Left cardiac atrium (tissue), 4 donors: ENCODE data around the gene MAGI1. TPM values are rescaled to one million over a fixed set of nuclear protein-coding genes. Genes with fewer than 3 reads are reported as not detected.
"Not testable (repeated sequence)": the region's sequence is repeated elsewhere in the genome, so short reads cannot be mapped to it uniquely, and the experiment has no call there.

Experiments used
- ATAC-seq, 2 donors: fragments of 200-7000 bp; cut with Tn5 transposase; one replicate each; pipeline ENCODE4 v1.9.1; 2020; ENCODE audit warnings: mild to moderate bottlenecking in 2 of 2, moderate library complexity in 2 of 2
- DNase-seq: peaks from one replicate; pipeline ENCODE4 v3.0.0-alpha.2; 2020
- intact Hi-C, 2 donors: fragments of 100-400 bp; cut with DNase I; formaldehyde crosslinking; loops; one replicate each; pipeline versions ENCODE4 v1.14.1 to v1.15.1; 2022 to 2023
- total RNA-seq, 2 donors: library from RNA; stranded (reverse); fragmentation: NEBNext Ultra II Directional; extraction: Animal tissue kit (Norgen Biotek cat#: 25700); gene quantifications; one replicate each; pipeline ENCODE4 v1.2.1, GENCODE V29; 2021
- donor health status: DM: no; HTN: yes; CAD: no.
- donor health status: DM: no; HTN: yes; CAD: no; lungs with severe emphysema.
- donor health status: DM: yes; HTN: yes; CAD: no.
- donor health status: Dilated cardiomyopathy.

MAGI1 gene
- total RNA-seq, 2 donors from 2014 or later: 27.7 to 30.0 TPM

DNA sequence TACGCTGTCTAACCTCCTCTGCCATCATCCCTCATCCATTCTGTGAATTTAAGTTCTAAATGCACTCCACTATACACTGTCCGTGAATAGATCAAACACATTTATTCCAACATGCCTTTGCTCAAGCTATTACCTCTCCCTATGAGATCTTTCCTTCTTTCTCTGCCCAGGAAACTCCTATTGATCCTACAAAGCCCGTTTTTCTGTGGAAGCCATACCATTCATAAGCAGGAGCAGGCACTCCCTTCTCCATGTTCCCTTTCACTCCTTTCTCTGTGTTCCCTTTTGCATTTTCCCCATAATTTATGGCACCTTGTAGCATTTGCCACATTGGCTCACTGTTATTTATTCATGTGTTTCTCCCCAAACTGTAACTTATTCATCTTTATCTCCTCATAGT, 501.6 kb downstream of the MAGI1 start:
- DNase-seq (no peak), ATAC-seq (no peak)
- intact Hi-C loops: no loop called here

DNA sequence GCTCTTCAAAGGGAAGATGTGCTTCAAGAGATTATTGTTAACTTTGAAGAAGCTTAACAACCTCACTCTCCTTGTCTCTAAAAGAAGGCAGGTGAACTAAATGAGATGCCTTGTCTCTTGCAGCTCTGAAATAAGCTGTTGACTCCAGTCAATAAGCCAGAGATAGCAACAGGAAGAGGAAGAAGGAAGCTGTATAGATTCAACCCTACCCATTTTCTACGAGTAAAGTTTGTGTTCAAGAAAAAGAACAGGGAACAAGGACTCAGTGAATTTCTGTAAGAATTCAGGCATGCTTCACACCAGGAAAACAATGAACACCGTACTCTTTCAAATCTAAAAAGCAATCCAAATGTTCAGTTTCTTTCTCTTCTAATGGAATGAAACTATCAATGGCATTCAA, 503.5 kb downstream of the MAGI1 start:
- ATAC-seq (no peak), DNase-seq (no peak)
- intact Hi-C loops: no loop called here

DNA sequence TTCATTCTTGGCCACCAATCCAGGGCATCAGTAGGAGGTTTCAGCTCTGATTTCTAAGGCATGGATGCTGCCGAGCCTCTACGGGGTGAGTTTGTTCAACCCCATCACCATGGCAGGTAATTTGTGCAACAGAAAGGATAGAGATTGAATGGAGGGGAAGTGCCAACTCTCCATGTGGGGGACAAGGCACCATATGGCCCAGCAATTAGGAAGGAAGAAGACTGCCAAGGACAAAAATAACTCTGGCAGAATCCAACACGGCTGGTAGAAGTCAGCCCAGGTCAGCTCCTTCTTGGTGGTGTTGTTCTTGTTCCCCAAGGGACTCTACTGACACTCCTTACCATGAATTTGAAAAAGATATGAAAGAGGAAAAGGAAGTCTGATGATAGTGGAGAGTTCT, 503.9 kb downstream of the MAGI1 start:
- ATAC-seq: peak in 1 of 2 donors; percentile 38
- intact Hi-C loops: no loop called here

DNA sequence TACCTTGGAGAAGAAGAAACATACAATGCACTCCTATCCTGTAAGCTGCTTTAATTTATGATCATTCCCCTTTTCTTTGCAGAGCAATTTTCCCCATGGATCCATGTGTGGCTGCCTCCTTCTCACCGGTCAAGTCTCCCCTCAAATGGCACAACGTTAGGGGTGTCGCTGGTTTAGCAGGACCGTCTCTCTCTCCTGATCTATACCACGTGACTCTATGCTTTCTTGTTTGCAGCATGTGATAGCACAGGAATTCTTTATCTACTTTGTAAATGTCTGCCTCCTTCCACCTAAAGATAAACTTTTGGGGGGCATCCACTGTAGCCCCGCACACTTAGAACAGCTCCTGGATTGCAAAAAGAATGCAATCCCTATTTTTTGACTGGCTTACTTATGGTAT, 506.0 kb downstream of the MAGI1 start:
- no peak for ATAC-seq
- intact Hi-C loops: no loop called here
- no peak for DNase-seq

More for the DNA sequence above, 503.9 kb downstream of the MAGI1 start:
- no peak for DNase-seq

DNA sequence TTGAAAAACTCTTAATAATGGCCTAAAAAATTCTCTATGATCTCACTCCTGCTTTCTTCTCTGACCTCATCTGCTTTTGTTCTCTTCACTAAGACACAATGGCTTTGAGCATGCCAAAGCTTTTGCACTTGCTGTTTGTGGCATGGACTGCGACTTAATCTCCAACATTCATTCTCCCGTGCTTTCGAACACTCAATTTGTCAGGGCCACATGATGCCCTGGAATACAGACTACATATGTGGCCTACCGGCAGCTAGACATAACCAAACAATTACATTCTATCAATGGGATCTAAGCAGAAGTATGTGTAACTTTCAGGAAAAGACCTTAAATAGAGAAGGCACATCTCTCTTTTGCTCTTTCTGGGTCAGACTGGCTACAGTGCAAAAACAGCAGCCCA, 506.5 kb downstream of the MAGI1 start:
- intact Hi-C loops: no loop called here
- no peak for ATAC-seq
- DNase-seq: no peak

DNA sequence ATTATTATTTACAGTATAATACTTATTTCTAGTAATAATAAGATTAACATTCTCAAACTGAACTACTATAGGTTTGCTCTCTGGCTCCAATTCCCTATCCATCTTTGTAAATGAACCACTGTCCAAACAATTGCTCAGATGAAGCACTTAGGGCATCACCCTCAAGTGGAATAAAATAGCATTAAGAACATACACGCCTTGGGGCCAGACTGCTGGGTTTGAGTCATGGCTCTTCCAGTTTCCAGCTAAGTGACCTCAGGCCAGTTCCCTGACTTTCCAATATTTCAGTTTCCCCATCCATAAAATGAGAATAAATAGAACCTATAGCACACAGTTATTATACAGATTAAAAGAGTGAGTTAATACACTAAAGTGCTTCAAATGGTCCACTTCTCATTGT, 507.2 kb downstream of the MAGI1 start:
- intact Hi-C loops: no loop called here
- DNase-seq (no peak), ATAC-seq (no peak)

DNA sequence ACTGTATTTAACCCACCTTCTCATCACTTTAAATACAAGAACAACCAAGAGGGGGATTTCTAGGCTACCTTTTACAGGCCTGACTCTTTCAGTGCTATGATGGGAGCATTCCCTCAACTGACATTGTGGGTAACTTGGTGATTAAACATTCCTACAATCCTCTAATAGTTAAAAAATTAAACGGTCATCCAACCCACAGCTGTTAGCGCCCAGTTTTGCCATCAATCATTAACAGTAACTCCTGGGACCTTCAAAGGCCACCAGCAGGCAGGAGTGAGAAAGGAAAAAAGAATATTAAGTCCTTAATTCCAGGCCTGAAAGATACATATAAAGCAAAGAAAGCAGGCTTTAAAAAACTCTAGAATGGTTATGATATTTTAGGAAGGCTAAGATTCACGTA, 512.1 kb downstream of the MAGI1 start:
- DNase-seq (no peak), ATAC-seq (no peak)
- intact Hi-C loops: no loop called here

DNA sequence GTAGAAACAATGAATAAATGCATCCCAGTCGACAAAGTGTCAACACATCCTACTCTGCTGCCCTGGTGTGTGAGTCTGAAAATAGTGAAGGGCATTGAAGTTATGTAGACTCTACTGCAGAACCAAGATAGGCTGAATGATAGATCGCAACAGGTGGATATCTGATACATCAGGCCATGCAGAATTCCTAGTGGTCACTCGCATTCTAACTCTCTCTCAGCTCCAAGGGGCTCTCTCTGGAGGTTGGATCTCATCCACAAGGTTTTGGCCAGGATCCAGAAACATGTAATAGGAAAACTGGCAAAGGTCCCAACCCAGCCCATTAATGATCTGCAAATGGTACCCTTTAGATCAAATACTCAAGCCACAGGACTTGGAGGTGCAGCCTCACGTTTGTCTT, 514.1 kb downstream of the MAGI1 start:
- intact Hi-C loops: no loop called here
- ATAC-seq (no peak), DNase-seq (no peak)

DNA sequence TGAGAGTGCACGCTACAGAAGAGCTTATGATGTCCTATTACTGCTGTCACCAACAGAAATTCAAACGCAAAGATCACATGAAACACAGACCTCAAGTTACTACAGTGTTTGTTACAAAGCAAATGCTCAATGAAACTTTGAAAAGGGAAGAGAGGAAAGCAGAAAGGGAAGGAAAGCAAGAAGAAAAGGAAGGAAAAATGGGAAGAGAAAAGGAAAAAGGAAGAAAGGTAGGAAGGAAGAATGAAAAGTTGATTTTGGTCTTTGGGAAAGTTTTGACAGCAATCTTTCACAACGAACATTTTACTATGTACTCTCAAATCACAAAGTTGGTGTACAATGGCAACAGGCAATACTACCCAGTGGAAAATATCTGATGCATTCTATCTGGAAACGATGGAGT, 514.8 kb downstream of the MAGI1 start:
- ATAC-seq (no peak), DNase-seq (no peak)
- intact Hi-C loops: no loop called here

DNA sequence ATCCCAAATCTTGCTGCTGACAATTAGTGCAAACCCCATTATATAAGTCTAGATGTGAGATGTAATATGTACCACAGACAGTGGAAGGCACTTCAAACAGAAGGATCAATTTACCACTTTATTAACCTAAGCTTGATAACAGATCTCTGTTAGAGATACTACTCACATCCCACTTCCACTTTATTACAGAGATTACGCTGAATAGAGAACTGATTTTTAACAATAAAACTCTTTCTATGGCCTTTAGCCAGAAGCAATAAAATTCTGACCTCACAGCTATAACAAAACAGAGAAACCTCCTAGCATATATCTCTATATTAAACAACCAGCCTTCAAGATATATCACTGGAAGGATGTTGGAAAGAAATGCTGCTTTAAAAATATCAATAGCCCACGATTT, 517.7 kb downstream of the MAGI1 start:
- intact Hi-C loops: no loop called here
- DNase-seq: no peak

DNA sequence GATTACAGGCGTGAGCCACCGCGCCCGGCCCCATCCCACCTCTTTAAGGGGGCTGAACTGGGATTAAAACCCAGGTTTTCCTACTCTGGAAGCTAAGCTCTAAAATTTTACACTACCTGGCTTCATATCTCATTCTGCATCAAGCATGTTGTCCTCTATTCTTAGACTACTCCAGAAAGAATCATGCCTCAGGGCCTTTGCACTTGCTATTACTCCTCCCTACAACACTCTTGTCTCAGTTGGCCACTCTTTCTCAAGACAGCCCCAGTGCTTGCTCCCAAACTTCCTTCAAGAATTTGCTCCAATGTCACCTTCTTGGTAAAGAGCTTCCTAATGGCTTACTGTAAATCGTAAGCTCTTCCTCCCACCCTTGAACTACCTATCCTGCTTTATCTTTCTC, 521.7 kb downstream of the MAGI1 start:
- DNase-seq: no peak
- intact Hi-C loops: no loop called here
- ATAC-seq: no peak

More for the DNA sequence above, 517.7 kb downstream of the MAGI1 start:
- ATAC-seq: no peak

DNA sequence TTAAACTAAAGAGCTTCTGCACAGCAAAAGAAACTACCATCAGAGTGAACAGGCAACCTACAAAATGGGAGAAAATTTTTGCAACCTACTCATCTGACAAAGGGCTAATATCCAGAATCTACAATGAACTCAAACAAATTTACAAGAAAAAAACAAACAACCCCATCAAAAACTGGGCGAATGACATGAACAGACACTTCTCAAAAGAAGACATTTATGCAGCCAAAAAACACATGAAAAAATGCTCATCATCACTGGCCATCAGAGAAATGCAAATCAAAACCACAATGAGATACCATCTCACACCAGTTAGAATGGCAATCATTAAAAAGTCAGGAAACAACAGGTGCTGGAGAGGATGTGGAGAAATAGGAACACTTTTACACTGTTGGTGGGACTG, 524.4 kb downstream of the MAGI1 start:
- DNase-seq, ATAC-seq, intact Hi-C loops: not testable (repeated sequence)

DNA sequence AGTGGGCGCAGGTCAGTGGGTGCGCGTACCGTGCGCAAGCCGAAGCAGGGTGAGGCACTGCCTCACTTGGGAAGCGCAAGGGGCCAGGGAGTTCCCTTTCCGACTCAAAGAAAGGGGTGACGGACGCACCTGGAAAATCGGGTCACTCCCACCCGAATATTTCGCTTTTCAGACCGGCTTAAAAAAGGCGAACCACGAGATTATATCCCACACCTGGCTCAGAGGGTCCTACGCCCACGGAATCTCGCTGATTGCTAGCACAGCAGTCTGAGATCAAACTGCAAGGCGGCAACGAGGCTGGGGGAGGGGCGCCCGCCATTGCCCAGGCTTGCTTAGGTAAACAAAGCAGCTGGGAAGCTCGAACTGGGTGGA, 529.3 kb downstream of the MAGI1 start:
- ATAC-seq, intact Hi-C loops, DNase-seq: not testable (repeated sequence)

DNA sequence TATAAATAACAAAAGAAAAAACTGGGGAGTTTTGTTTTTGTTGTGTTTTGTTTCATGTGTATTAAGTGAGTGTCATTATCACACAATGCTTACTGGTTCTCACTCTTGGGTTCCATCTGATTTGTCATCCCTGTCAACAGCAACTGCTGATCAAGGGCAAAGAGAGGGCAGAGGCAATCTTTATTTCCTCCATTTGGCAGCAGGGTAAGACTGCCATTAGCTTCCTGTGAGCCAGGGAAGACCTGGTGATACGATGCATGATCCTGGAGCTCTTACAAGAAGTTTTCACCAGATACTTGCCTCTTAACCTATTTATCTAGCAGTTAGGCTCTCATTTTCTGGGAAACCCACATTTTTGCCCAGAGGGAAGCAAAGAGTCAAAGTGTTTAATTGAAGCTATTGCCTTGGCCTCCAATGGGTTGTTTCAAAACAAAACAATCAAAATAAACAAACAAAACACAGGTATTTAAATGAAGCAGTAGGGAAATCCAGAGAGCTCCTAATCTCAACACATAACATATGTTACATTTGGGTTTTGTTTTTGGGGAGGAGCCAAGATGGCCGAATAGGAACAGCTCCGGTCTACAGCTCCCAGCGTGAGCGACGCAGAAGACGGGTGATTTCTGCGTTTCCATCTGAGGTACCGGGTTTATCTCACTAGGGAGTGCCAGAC, 529.8 kb downstream of the MAGI1 start:
- ATAC-seq (peak; percentile 81 to 82), DNase-seq (no peak)
- intact Hi-C loops: no loop called here

DNA sequence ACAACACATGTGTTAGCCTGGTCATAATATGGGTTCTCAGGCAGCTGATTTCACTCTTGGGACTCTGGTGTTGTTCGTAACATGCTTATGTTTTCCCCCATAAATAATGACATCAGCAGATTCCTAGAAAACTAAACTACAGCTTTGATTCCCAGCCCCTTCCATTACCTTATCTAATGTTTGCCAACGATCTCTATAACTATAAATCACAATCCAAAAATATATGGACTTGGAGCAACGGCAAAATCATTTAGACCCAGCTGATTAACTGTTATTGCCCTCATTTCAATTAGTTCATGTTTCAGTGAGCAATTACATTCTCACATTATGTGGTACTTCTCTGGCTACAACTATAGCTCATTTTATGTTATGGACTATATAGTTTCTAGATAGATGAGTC, 531.3 kb downstream of the MAGI1 start:
- no peak for ATAC-seq
- DNase-seq: no peak
- intact Hi-C loops: no loop called here

DNA sequence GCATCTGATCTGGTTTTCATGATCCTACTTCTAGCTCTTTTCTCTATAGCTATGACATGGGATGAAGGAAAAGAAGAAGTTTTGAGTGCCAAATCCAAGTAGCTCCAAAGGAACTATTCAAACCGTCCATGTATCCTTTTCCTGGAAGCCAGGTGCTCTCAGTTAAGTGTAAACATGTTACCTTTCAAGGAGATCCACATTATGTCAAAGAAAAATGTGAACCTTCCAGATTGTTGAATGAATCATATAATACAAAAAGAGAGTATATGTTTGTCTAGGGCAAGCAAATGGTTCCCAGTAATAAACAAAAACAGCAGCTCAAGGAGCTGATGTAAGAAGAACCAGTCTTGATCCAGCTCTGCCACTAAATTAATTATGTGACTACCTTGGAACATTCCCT, 534.9 kb downstream of the MAGI1 start:
- ATAC-seq: no peak
- intact Hi-C loops: no loop called here
- DNase-seq: no peak

DNA sequence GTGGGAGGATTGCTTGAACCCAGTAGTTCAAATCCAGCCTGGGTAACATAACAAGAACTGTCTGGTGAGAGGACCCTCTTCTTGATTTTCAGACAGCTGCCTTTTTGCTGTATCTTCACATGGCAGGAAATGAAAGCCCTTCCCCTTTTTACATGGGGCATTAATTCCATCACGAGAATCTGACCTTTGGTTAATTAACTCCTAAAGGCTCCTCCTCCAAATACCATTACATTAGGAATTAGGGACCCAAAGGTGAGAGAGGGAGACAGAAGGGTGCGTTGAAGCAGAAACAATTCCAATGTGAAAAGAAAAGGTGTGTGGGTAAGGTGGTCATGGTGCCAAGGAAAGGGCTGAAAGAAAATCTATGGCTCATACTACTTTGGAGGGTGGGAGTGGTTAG, 536.2 kb downstream of the MAGI1 start:
- no peak for ATAC-seq
- DNase-seq: no peak
- intact Hi-C loops: no loop called here

DNA sequence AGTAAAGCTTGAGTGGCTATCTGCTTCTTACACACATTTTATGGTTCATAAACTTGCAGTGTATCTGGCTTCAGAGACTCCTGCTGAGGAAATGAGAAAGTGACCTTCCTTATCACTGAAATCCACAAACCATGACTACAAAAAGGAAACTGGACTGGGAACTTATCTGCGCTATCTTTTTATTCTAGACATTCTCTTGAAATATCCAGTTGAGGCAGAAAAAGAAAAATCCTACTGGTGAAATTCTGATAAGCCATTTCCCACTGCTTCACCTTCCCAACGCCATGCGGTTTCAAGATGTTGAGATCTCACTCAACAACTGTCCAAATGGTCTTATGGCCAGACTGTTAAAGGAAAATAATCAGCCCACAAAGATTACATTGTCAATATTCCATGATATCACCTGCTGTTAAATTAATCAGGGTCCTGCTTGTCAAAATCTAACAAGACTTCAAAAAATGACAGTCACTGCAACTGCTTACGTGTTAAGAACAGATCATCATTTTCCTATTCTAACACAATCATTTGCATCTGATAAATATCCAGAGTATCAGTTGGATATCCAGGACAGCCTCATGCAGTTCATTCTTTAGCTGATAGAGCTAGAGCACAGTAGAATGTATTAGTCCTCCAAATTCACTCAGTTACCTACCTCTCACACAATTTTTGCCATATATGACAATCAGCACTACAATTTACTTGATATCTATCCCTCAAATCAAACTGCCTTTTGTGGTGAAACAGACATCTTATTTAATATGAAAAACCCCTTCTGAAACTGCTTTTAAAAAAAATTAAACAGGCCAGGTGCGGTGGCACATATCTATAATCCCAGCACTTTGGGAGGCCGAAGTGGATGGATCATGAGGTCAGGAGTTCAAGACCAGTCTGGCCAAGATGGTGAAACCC, 538.1 kb downstream of the MAGI1 start:
- ATAC-seq: no peak
- no peak for DNase-seq
- intact Hi-C loops: no loop called here

DNA sequence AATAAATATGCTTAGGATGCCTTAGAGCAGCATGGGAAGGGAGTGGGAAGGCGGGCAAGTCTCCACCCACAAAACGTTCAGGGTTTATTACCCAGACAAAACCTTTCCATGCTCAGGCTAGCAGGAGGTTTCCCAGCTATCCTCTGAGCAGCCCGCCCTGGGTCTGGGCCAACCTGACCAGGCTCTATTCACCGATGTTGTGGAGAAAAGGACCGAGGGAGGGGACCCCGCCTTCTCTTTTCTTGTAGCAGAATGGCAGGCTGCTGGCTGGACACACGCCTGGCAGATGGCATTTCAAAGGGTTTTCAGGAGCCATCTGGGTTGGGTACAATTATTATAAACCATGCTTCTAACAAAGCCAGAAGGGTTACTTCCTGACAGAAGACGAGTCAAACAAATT, 540.9 kb downstream of the MAGI1 start:
- ATAC-seq (no peak), DNase-seq (no peak)
- intact Hi-C loops: no loop called here

DNA sequence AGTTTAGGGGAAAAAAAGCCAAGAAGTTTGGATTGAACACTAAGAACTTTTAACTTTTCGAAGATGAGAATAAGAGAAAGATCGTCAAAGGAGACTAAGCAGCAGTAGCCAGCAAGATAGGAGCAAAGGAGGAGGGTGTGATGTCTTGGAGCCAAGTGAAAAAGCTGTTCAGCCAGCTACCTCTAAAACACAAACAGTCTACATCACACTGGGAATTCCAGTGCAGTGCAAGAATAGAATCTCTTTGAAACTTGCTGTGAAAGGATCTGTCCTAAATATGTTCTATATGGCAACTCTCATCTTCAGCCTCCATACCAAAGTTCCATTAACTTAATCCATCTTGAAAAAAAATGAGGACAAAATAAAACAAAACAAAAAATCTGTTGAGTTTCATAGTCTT, 541.5 kb downstream of the MAGI1 start:
- ATAC-seq: no peak
- no peak for DNase-seq
- intact Hi-C loops: no loop called here

DNA sequence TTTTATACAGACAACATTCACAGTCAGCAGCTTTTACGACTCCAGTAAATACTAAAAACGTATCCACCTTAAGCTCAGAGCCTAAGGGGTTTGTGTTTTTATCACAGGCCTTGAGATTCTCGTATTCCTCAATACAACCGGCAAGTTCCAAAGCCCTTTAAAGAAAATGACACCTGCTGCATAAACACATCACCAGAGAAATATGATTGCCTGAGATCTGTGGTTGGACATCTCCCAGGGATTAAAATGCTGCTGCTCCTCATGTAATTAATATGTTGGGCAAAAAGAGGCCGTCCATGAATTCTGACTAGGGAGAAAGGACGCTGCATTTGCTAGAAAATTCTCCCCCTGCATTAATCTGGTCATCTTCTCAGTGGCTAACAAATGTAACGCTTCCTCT, 544.8 kb downstream of the MAGI1 start:
- no peak for DNase-seq
- ATAC-seq: no peak
- intact Hi-C loops: no loop called here
